ENCODE results near the gene EBF4. TPM values are rescaled to one million over a fixed set of nuclear protein-coding genes. Genes with fewer than 3 reads are reported as not detected.
A peak's percentile ranks its signal among the peaks of the same experiment; 100 is the strongest.

EBF4 gene
- total RNA-seq, 2 experiments from 2014 or later, result 2.7 to 2.9 TPM

DNA sequence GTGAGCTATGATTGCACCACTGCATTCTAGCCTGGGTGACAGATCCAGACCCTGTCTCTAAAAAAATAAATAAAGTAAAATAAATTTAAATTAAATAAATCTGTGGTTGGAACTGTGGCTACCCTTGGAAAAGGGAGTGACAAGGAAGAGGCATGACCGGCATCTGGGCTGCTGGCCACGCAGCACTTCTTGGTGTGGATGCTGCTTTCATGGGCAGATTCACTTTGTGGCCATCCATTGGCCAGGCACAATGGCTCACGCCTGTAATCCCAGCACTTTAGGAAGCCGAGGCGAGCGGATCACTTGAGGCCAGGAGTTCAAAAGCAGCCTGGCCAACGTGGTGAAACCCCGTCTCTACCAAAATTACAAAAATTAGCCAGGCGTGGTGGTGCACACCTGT lies 16.1 kb downstream of the EBF4 start:
- DNase-seq, result no peak
- Mint-ChIP-seq H3K4me1 (peaks cover 14% of the 10 kb centered on the region), H3K36me3 (ENCODE audit: low read depth) (no peaks in the 10 kb centered on the region), H3K9me3 (no peaks in the 10 kb centered on the region), H3K27me3 (no peaks in the 10 kb centered on the region), H3K27ac (no peak overlapping the region), H3K4me3 (no peak overlapping the region)
- ChIA-PET POLR2A (no interaction called here), CTCF (no interaction called here)

DNA sequence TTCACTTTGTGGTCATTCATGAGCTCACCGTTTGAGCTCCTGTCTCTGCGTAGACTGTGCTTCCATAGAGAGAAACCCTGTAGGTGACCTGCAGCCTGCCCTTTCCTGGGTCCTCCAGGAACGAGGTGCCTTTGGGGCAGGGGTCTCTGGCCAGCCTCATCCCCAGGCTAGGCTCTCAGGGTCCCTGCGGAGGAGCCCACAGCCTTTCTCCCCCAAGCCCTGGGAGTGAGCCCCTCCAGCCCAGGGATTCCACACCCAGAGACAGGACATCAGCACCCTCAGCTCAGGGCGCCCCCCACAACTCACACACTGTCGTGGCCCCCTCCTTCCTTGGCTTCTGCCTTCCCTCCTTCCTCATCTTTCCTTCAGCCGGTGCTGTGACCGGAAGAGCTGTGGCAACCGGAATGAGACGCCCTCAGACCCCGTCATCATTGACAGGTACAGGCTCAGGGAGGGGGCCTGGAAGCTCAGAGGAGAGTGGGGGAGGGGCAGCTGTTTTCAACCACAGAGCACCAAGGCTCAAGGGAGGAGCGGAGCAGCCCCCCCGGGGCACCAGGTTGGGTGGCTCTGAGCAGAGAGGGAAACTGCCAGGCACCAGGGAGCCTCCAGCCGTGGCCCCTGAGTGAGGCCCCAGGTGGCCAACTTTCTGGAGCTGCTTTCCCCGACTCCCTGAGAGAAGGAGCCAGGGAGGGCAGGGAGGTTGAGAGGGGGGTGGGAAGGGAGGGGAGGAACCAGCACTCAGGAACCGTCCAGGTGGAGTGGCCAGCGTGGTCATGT lies 16.8 kb downstream of the EBF4 start:
- H3K9me3 Mint-ChIP-seq, result no peaks in the 10 kb centered on the region
- POLR2A ChIA-PET, result no interaction called here

DNA sequence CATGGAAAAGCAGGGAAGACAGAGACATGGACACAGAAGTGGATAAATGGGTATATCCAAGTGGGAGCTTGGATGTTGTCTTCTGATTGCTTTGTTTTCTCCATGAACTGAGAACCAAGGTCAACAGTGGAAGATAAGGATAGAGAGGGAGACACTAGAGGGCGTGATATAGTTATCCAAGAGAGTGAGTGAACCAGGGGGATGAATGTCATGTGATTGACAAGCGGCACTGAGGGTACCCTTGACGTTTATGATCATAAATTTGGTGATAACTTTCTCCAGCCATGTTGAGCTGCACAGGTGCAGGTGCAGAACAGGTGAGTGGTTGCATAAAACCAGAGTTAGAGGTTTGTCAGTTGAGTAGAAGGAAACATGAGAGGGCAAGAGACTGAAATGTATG lies 20.7 kb downstream of the EBF4 start:
- POLR2A ChIA-PET, result no interaction called here
- Mint-ChIP-seq H3K9me3 (no peaks in the 10 kb centered on the region), H3K4me3 (no peak overlapping the region), H3K27ac (no peak overlapping the region), H3K27me3 (peaks cover 4% of the 10 kb centered on the region), H3K4me1 (no peaks in the 10 kb centered on the region), H3K36me3 (ENCODE audit: low read depth) (no peaks in the 10 kb centered on the region)
- no peak for DNase-seq
- CTCF ChIA-PET, result interaction anchor here (0.6 to 2.0 kb wide), 6 partner anchors 16 to 137 kb away, joined by 3 to 10 read pairs (median 4); no protein-coding TSS in a partner anchor

More for the DNA sequence above, 16.8 kb downstream of the EBF4 start:
- no peak overlapping the region for H3K27ac Mint-ChIP-seq
- no peak overlapping the region for H3K4me3 Mint-ChIP-seq
- CTCF ChIA-PET, result interaction anchor here (0.8 kb wide), 1 partner anchor 614 kb away, joined by 6 read pairs; no protein-coding TSS in a partner anchor
- no peak for DNase-seq
- H3K36me3 Mint-ChIP-seq (ENCODE audit: low read depth), result no peaks in the 10 kb centered on the region
- H3K4me1 Mint-ChIP-seq, result peaks cover 14% of the 10 kb centered on the region
- H3K27me3 Mint-ChIP-seq, result peaks cover 2% of the 10 kb centered on the region

DNA sequence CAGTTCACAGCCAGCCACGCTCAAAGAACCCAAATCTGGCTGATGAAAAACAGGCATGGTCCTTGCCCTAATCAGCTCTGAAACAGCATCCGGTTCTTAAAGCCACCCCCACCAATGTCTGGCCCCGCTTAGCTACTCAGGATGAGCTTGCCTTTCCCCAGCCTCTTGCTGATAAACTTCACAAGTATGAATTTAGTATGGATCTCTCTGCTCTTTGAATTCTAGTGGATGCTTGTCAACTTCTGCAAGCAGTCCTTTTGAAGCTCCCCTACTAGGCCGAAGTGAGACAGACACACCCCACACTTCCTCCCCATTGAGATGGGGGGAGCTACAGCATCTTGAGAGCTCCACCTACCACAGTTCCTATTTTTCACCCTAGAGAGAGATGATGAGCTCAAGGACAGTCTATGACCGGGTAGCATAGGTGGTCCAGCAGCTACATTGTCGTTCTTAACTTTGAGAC lies 36.7 kb downstream of the EBF4 start:
- CTCF ChIA-PET, result interaction anchor here (0.5 to 2.7 kb wide), 9 partner anchors 12 to 982 kb away, joined by 3 to 15 read pairs (median 5); no protein-coding TSS in a partner anchor
- Mint-ChIP-seq H3K27me3 (peaks cover 27% of the 10 kb centered on the region), H3K36me3 (ENCODE audit: low read depth) (no peaks in the 10 kb centered on the region), H3K9me3 (peaks cover 2% of the 10 kb centered on the region), H3K4me3 (no peak overlapping the region), H3K4me1 (peaks cover 7% of the 10 kb centered on the region), H3K27ac (peak overlapping the region; percentile 50)
- POLR2A ChIA-PET, result interaction anchor here (0.7 to 2.2 kb wide), 6 partner anchors 9 to 77 kb away, joined by 3 to 21 read pairs (median 6); partner anchors contain the start of gene NOP56
- DNase-seq, result no peak

DNA sequence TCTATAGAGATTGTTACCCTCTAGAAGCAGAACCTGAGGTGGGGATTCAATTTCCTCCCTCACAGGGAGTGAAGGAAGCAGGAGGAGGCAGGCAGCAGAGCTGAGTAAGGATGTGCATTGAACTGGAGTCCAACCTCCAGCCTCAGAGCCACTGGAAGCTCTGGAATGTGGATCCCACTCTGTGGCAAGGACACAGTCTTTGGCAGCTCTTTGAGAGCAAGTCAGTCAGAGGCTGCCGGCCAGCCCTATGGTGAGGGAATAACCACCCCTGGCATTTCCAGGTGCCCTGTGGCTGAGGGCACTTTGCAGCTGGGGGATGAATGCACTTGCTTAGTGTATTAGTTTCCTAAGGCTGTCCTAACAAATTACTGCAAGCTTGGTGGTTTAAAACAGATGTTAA lies 37.2 kb downstream of the EBF4 start:
- DNase-seq, result no peak

DNA sequence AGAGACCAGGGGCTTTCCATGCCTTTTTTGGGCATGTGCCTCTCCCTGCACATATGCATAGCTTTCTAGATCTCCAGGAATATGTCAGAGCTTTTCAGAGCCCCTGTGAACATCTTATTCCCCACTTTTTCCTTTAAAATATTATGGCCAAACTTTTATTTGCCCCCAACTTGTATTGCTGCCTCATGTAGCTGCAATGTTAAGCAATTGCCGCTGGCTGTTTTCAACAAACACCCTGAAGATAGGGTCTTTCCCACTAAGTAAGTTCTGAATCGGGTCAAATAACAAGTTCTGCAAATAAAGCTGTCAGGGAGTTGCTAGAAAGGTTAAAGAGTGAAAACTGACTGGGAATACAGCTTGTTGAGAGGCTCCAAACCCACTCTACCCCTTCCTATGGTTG lies 42.3 kb downstream of the EBF4 start:
- CTCF ChIA-PET, result no interaction called here
- no peak for DNase-seq
- no peak overlapping the region for H3K4me3 Mint-ChIP-seq
- H3K36me3 Mint-ChIP-seq (ENCODE audit: low read depth), result no peaks in the 10 kb centered on the region
- H3K27me3 Mint-ChIP-seq, result peaks cover 8% of the 10 kb centered on the region
- no peaks in the 10 kb centered on the region for H3K4me1 Mint-ChIP-seq
- no peak overlapping the region for H3K27ac Mint-ChIP-seq
- H3K9me3 Mint-ChIP-seq, result peaks cover 2% of the 10 kb centered on the region
- POLR2A ChIA-PET, result no interaction called here

More for the DNA sequence above, 37.2 kb downstream of the EBF4 start:
- H3K4me1 Mint-ChIP-seq, result peaks cover 7% of the 10 kb centered on the region
- ChIA-PET POLR2A (interaction anchor here (1.1 to 2.2 kb wide), 5 partner anchors 9 to 77 kb away, joined by 3 to 21 read pairs (median 8); partner anchors contain the start of gene NOP56), CTCF (interaction anchor here (0.6 to 2.7 kb wide), 8 partner anchors 11 to 981 kb away, joined by 3 to 15 read pairs (median 6); no protein-coding TSS in a partner anchor)
- no peak overlapping the region for H3K4me3 Mint-ChIP-seq
- H3K36me3 Mint-ChIP-seq (ENCODE audit: low read depth), result no peaks in the 10 kb centered on the region
- H3K27ac Mint-ChIP-seq, result peak overlapping the region; percentile 50
- H3K27me3 Mint-ChIP-seq, result peaks cover 26% of the 10 kb centered on the region
- peaks cover 2% of the 10 kb centered on the region for H3K9me3 Mint-ChIP-seq

DNA sequence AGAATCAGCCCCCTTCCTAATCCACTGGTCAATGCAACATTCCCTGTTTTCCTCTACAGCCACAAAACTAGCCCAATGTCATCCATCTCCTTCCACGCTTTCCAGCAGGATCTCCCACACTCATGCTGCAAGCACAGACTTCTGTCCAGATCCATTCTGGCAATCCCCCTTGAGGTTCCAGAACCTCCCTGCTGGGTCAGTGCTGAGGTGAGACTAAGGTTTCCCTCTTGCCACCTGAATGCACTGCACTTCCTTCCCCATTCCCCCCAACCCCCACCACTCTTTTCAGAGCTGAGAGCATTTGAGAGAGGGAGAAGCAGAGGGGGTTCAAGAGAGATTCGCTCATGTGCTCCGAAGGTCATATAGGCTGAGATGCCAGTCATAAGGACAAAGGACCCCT lies 43.9 kb downstream of the EBF4 start:
- Mint-ChIP-seq H3K4me1 (peaks cover 11% of the 10 kb centered on the region), H3K27ac (no peak overlapping the region)
- POLR2A ChIA-PET, result no interaction called here

DNA sequence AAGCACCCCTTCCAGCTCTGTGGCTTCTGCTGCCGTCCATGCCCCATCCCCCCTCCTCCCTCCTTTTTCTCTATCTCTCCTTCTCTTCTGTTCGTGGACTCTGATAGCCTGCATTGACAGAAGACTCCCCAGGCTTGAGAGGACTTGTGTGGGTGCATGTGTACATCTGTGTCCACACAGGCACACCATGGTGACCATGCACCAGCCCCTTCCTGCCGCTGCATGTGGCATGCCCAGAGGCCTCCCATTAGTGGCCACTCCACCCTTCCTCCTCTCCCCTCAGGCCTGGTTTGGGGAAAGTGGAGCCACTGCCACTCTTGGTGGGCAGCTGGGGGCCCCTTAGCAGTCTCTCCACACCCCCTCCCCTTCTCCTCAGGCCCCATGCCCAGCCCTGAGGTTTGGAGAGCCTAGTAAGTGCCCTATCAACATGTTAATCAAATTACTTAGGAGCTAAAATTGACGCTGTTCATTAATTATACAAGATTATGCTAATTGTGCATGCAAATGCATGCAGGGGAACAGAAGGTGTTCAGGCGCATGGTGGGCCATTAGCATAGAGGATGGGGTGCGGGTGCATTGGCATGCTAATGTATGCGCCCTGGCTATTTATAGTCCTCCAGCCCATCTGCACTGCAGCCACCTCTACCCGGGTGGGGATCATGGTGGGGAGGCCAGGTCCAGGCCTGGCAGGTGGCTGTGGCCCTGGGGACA lies 45.9 kb downstream of the EBF4 start:
- peaks cover 10% of the 10 kb centered on the region for H3K27me3 Mint-ChIP-seq
- no peaks in the 10 kb centered on the region for H3K36me3 Mint-ChIP-seq (ENCODE audit: low read depth)
- no peak overlapping the region for H3K4me3 Mint-ChIP-seq
- peaks cover under 1% of the 10 kb centered on the region for H3K9me3 Mint-ChIP-seq
- DNase-seq, result no peak
- H3K27ac Mint-ChIP-seq, result no peak overlapping the region
- POLR2A ChIA-PET, result interaction anchor here (3.7 kb wide), 1 partner anchor 9 kb away, joined by 12 read pairs; no protein-coding TSS in a partner anchor
- CTCF ChIA-PET, result interaction anchor here (0.7 kb wide), 1 partner anchor 15 kb away, joined by 3 read pairs; no protein-coding TSS in a partner anchor
- H3K4me1 Mint-ChIP-seq, result peaks cover 31% of the 10 kb centered on the region

More for the DNA sequence above, 43.9 kb downstream of the EBF4 start:
- no peak for DNase-seq
- H3K4me3 Mint-ChIP-seq, result no peak overlapping the region
- no peaks in the 10 kb centered on the region for H3K36me3 Mint-ChIP-seq (ENCODE audit: low read depth)
- peaks cover 2% of the 10 kb centered on the region for H3K9me3 Mint-ChIP-seq
- H3K27me3 Mint-ChIP-seq, result peaks cover 8% of the 10 kb centered on the region
- CTCF ChIA-PET, result interaction anchor here (0.7 kb wide), 1 partner anchor 669 kb away, joined by 3 read pairs; no protein-coding TSS in a partner anchor

DNA sequence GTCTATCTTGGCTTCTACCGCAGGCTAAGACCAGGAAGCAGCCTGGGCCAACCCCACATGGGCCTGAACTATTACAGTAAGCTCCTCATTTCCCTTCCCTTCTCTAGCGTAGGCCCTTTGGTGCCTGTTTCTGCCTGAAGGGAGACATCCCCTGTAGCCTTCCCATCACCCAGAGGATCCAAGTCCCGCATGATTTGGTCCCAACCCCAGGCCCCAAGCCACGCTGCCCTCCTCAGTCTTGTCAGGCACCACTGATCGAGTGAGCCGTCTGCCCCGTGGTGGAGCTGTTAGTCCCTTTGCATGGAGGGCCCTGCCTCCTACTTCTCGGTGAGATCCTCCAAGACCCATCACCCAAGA lies 46.4 kb downstream of the EBF4 start:
- Mint-ChIP-seq H3K4me3 (no peak overlapping the region), H3K4me1 (peaks cover 31% of the 10 kb centered on the region), H3K9me3 (no peaks in the 10 kb centered on the region), H3K36me3 (ENCODE audit: low read depth) (no peaks in the 10 kb centered on the region), H3K27ac (no peak overlapping the region), H3K27me3 (peaks cover 12% of the 10 kb centered on the region)
- POLR2A ChIA-PET, result interaction anchor here (3.7 kb wide), 1 partner anchor 10 kb away, joined by 12 read pairs; no protein-coding TSS in a partner anchor
- no peak for DNase-seq
- CTCF ChIA-PET, result interaction anchor here (0.7 kb wide), 1 partner anchor 14 kb away, joined by 3 read pairs; no protein-coding TSS in a partner anchor

DNA sequence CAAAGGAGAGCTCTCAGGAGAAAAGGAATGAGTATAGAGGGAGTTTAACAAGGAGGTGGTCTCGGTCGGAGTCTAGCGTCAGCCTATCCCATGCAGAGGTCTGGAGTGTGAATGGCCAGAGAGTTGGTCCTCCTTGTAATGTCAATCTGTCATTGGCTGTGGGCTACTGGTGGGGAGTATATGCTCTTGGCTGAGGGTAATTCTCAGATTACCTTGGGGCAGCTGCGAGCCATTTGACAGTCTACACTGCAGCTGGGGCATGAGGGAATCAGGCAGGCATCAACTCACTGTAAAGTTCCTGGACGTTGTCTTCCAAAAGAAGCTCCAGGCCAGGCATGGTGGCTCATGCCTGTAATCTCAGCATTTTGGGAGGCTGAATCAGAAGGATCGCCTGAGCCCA lies 48.1 kb downstream of the EBF4 start:
- Mint-ChIP-seq H3K9me3 (no peaks in the 10 kb centered on the region), H3K36me3 (ENCODE audit: low read depth) (no peaks in the 10 kb centered on the region), H3K4me1 (peaks cover 33% of the 10 kb centered on the region), H3K27me3 (peaks cover 13% of the 10 kb centered on the region), H3K4me3 (no peak overlapping the region), H3K27ac (no peak overlapping the region)
- ChIA-PET CTCF (interaction anchor here (0.7 to 2.9 kb wide), 12 partner anchors 9 to 109 kb away, joined by 3 to 29 read pairs (median 7); no protein-coding TSS in a partner anchor), POLR2A (interaction anchor here (0.8 to 2.8 kb wide), 7 partner anchors 11 to 361 kb away, joined by 3 to 21 read pairs (median 7); partner anchors contain the start of genes NOP56, PCED1A and VPS16)
- DNase-seq, result peak; percentile 12

DNA sequence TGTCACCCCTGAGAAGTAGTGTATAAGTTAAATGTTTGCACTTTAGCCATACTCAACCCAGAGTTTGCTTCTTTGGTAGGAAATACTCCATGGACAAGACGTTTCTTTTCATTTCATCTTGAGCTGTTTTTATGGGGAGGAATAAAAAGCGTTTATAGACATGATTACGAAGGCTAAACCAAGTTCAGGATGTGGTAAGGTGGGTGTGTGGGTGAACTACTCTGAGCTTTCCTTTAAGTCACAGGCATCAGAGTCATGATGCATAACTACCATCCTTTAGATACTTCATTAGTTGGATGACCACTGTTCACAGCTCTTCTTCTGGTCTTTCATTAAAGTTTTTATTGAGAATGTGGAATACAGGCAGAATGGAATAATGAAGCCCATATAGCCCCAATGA lies 48.9 kb downstream of the EBF4 start:
- Mint-ChIP-seq H3K4me1 (peaks cover 33% of the 10 kb centered on the region), H3K27me3 (peaks cover 15% of the 10 kb centered on the region), H3K36me3 (ENCODE audit: low read depth) (no peaks in the 10 kb centered on the region)

DNA sequence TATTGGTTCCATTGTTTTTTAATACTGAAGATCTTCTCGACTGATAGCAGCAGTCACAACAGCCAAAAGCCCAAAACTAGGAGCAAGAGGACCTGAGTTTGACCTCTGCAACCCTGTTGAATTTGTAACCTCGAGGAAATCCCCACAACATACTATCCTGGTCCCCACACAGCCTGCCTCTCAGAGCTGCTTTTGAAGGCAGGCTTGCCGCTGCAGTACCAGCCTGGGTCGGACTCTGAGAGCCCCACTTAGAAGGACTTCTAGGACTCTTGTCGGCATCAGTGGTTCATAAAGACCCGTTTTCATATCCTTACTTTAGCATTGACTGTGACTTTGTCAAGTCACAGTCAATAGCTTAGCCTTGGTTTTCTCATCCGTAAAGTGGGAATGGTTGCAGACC lies 49.3 kb downstream of the EBF4 start:
- H3K4me3 Mint-ChIP-seq, result peak overlapping the region; percentile 2
- H3K27ac Mint-ChIP-seq, result peak overlapping the region; percentile 61
- no peak for DNase-seq
- H3K4me1 Mint-ChIP-seq, result peaks cover 33% of the 10 kb centered on the region
- CTCF ChIA-PET, result interaction anchor here (0.8 to 2.9 kb wide), 14 partner anchors 10 to 112 kb away, joined by 3 to 29 read pairs (median 6); no protein-coding TSS in a partner anchor
- POLR2A ChIA-PET, result interaction anchor here (0.7 to 2.8 kb wide), 10 partner anchors 13 to 360 kb away, joined by 3 to 21 read pairs (median 5); partner anchors contain the start of genes EBF4, NOP56, PCED1A and PTPRA
- no peaks in the 10 kb centered on the region for H3K36me3 Mint-ChIP-seq (ENCODE audit: low read depth)
- peaks cover 14% of the 10 kb centered on the region for H3K27me3 Mint-ChIP-seq
- no peaks in the 10 kb centered on the region for H3K9me3 Mint-ChIP-seq

More for the DNA sequence above, 48.9 kb downstream of the EBF4 start:
- CTCF ChIA-PET, result interaction anchor here (0.7 to 2.9 kb wide), 15 partner anchors 10 to 112 kb away, joined by 3 to 29 read pairs (median 5); no protein-coding TSS in a partner anchor
- peak overlapping the region; percentile 2 for H3K4me3 Mint-ChIP-seq
- peak overlapping the region; percentile 61 for H3K27ac Mint-ChIP-seq
- POLR2A ChIA-PET, result interaction anchor here (0.7 to 2.8 kb wide), 10 partner anchors 12 to 361 kb away, joined by 3 to 21 read pairs (median 5); partner anchors contain the start of genes EBF4, NOP56, PCED1A and PTPRA
- DNase-seq, result peak; percentile 59
- H3K9me3 Mint-ChIP-seq, result no peaks in the 10 kb centered on the region

All from activated CD4-positive, alpha-beta memory T cell treated with anti-CD3 and anti-CD28 coated beads, Interleukin-2, amount 10 ng/mL, durations not matched to agents 7 days and 5 days (primary cell).